Colonic mucosa (tissue), 4 donors: ENCODE measurements around the gene ANKRD13C. TPM values are rescaled to one million over a fixed set of nuclear protein-coding genes. Genes with fewer than 3 reads are reported as not detected.

Experiments
- DNase-seq: peaks from one replicate; pipeline ENCODE4 v3.0.0-alpha.2; 2020
- H3K27ac ChIP-seq: fragments of 200-600 bp; one replicate; pipeline ENCODE4 v1.8.0; 2021
- H3K27me3 ChIP-seq: fragments of 200-600 bp; one replicate; pipeline ENCODE4 v1.8.0; 2021
- H3K36me3 ChIP-seq: fragments of 200-600 bp; one replicate; pipeline ENCODE4 v1.8.0; 2021
- H3K4me1 ChIP-seq: fragments of 200-600 bp; one replicate; pipeline ENCODE4 v1.8.0; 2021; ENCODE audit warnings: mild to moderate bottlenecking
- H3K4me3 ChIP-seq: fragments of 200-600 bp; one replicate; pipeline ENCODE4 v1.8.0; 2021
- H3K9ac ChIP-seq, 2 donors: one replicate each; pipeline ENCODE4 v1.7.0; 2013; ENCODE audit warnings: control low read depth in 2 of 2, low read depth in 2 of 2, low read length in 2 of 2
- H3K9me3 ChIP-seq: fragments of 200-600 bp; one replicate; pipeline ENCODE4 v1.8.0; 2021
- intact Hi-C: fragments of 100-400 bp; cut with DNase I; formaldehyde crosslinking; loops from one replicate; pipeline ENCODE4 v1.14.1; 2022
- total RNA-seq, 2 donors: library from RNA; stranded (reverse); fragmentation: NEBNext Ultra II Directional in 1 of 2; extraction: Animal tissue kit (Norgen Biotek cat#: 25700) in 1 of 2; gene quantifications; one replicate each; pipeline ENCODE4 v1.2.1, GENCODE V29; 2021
- TF ChIP-seq, protein P1 (sequence below): fragments of 200-600 bp; IDR thresholded peaks from one replicate; pipeline ENCODE4 v1.8.0; 2022; ENCODE audit warnings: antibody characterized with exemption, mild to moderate bottlenecking
- donor health status: healthy.
- donor health status: DM: no; HTN: no; CAD: no.
- donor health status: DM: no; HTN: no; CAD: no.

The ANKRD13C gene
- total RNA-seq, 2 donors from 2014 or later: 22.0 to 23.8 TPM

DNA sequence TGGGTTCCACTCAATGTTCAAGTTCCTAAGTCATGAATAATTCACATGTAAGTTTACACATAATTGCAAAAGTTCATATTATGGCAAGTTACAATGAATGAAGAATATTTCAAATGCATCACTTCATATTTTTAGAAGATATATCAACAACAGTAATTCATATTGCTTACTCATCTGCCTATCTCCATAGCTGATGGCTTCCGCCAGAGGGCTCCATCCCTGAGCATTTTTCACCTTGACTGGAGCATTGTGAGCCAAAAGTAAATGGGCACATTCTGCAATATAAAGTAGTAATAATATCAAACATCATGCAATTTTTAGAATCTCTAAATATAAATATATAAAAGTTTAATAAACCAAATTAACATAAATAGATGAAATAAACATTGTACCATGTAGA, 29.8 kb downstream of the ANKRD13C start:
- TF ChIP-seq, protein P1, sequence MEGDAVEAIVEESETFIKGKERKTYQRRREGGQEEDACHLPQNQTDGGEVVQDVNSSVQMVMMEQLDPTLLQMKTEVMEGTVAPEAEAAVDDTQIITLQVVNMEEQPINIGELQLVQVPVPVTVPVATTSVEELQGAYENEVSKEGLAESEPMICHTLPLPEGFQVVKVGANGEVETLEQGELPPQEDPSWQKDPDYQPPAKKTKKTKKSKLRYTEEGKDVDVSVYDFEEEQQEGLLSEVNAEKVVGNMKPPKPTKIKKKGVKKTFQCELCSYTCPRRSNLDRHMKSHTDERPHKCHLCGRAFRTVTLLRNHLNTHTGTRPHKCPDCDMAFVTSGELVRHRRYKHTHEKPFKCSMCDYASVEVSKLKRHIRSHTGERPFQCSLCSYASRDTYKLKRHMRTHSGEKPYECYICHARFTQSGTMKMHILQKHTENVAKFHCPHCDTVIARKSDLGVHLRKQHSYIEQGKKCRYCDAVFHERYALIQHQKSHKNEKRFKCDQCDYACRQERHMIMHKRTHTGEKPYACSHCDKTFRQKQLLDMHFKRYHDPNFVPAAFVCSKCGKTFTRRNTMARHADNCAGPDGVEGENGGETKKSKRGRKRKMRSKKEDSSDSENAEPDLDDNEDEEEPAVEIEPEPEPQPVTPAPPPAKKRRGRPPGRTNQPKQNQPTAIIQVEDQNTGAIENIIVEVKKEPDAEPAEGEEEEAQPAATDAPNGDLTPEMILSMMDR: no peak

DNA sequence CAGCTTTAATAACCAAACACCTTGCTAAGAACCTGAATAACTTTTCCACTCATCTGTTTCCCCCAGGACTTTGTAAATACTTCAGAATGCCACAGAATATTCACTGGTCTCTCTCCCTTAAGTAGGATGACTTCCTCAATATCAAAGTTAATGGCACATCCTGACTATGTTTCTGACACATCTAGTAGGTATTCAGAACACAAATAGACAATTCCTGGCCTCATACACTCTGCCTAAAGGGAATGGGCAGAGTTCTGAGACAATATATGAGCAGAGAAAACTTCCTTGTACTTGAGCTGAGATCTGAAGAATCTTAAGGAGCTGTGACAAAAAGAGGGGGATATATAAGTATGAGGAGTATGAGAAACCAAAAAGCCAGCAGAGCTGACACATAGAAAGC, 34.8 kb downstream of the ANKRD13C start:
- Histone ChIP-seq H3K27ac (no peak overlapping the region), H3K36me3 (no peaks in the 10 kb centered on the region), H3K9ac (no peak overlapping the region), H3K9me3 (no peaks in the 10 kb centered on the region), H3K4me3 (no peak overlapping the region), H3K4me1 (no peaks in the 10 kb centered on the region), H3K27me3 (no peaks in the 10 kb centered on the region)
- intact Hi-C loops: no loop called here
- TF ChIP-seq, protein P1: no peak
- no peak for DNase-seq

More for the DNA sequence above, 29.8 kb downstream of the ANKRD13C start:
- no peaks in the 10 kb centered on the region for H3K27me3 ChIP-seq
- intact Hi-C loops: no loop called here
- H3K4me1 ChIP-seq: no peaks in the 10 kb centered on the region
- no peak for DNase-seq
- no peak overlapping the region for H3K9ac ChIP-seq
- H3K36me3 ChIP-seq: no peaks in the 10 kb centered on the region
- no peak overlapping the region for H3K4me3 ChIP-seq
- no peaks in the 10 kb centered on the region for H3K9me3 ChIP-seq
- H3K27ac ChIP-seq: no peak overlapping the region

DNA sequence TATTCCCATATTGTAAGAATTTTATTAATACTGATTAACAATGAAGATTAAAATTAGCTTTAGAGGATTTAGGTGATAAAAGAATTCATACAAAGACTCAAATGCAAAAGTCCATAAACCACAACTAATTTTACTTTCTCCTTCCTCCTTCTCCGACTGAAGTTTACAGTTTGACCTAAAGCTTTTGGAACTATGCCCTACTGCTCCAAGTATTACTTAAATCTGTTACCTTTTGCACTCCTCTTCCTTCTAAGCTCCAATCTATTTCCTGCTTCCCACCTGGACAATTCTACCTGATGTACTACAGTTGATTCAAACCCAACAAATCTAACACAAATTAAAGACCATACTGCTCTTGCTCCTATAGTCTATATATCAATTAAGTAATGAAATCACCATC, 36.3 kb downstream of the ANKRD13C start:
- TF ChIP-seq, protein P1: no peak
- H3K27ac ChIP-seq: no peak overlapping the region
- H3K4me1 ChIP-seq: no peaks in the 10 kb centered on the region
- no peaks in the 10 kb centered on the region for H3K36me3 ChIP-seq
- no peak overlapping the region for H3K4me3 ChIP-seq
- DNase-seq: no peak
- no peaks in the 10 kb centered on the region for H3K27me3 ChIP-seq
- H3K9me3 ChIP-seq: no peaks in the 10 kb centered on the region
- H3K9ac ChIP-seq: no peak overlapping the region
- intact Hi-C loops: no loop called here

DNA sequence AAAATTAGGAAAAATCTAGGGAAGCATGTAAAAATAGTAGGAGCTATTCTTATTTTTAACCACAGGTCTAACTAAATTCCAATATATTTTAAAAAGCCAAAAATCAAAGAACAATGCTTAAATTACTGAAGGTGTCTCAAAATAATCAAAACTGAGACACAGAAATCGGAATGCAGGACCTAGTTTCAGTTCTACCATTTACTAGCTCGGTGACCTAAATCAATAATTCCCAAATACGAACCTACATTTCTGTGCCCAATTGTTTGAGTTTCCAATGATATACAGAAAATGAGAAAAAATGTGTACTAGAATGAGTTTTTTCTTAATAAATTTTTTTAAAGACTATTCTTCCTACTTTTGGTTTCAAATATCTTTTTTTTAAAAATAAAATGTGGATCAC, 37.4 kb downstream of the ANKRD13C start:
- intact Hi-C loops: no loop called here
- TF ChIP-seq, protein P1: no peak
- Histone ChIP-seq H3K9ac (no peak overlapping the region), H3K4me1 (no peaks in the 10 kb centered on the region), H3K4me3 (no peak overlapping the region), H3K9me3 (no peaks in the 10 kb centered on the region), H3K36me3 (no peaks in the 10 kb centered on the region), H3K27ac (no peak overlapping the region), H3K27me3 (no peaks in the 10 kb centered on the region)
- no peak for DNase-seq

DNA sequence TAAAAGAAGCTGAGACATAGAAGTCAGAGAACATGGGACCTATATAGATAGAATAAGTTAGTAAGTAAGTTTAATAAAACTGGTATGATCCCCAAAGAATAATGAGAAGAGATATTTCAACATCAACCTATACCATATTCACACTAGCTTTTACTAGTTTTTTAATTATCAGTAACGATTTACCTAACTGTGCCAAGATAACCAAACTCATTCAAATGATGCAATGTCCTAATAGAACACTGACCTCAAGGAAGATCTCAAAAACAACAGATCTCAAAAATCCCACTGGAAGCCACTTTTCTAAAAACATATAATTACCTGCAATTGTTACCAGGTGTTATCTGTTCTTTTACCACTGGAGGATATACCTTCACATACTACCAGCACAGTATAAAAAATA, 38.7 kb downstream of the ANKRD13C start:
- intact Hi-C loops: no loop called here
- no peak overlapping the region for H3K27ac ChIP-seq
- TF ChIP-seq, protein P1: no peak
- H3K9me3 ChIP-seq: no peaks in the 10 kb centered on the region
- no peak overlapping the region for H3K9ac ChIP-seq
- no peaks in the 10 kb centered on the region for H3K4me1 ChIP-seq
- no peak for DNase-seq
- H3K27me3 ChIP-seq: no peaks in the 10 kb centered on the region
- no peak overlapping the region for H3K4me3 ChIP-seq
- no peaks in the 10 kb centered on the region for H3K36me3 ChIP-seq
